ENCODE data around the gene ATIC. TPM values are rescaled to one million over a fixed set of nuclear protein-coding genes. Genes with fewer than 3 reads are reported as not detected.
"Not testable (repeated sequence)": the region's sequence is repeated elsewhere in the genome, so short reads cannot be mapped to it uniquely, and the experiment has no call there.

The ATIC gene
- total RNA-seq, 1 donor from 2014 or later: 192 TPM

- intact Hi-C loops (cut with micrococcal nuclease): not testable (repeated sequence)
Observed at GRCh38 chr2:215360059-215360458, 48.2 kb downstream of the ATIC start.

GRCh38 chr2:215360596-215360995 is 48.7 kb downstream of the ATIC start:
- intact Hi-C loops (cut with micrococcal nuclease): no loop called here

- intact Hi-C loops (cut with micrococcal nuclease): no loop called here
Observed at GRCh38 chr2:215361211-215361875, 49.5 kb downstream of the ATIC start.

- intact Hi-C loops (cut with micrococcal nuclease): no loop called here
Observed at GRCh38 chr2:215361876-215362561, 50.2 kb downstream of the ATIC start.

GRCh38 chr2:215362562-215362904 is 50.7 kb downstream of the ATIC start:
- intact Hi-C loops (cut with micrococcal nuclease): no loop called here

- intact Hi-C loops (cut with micrococcal nuclease): no loop called here
Observed at GRCh38 chr2:215363039-215363438, 51.2 kb downstream of the ATIC start.

GRCh38 chr2:215363461-215364156 is 51.8 kb downstream of the ATIC start:
- intact Hi-C loops (cut with micrococcal nuclease): no loop called here

GRCh38 chr2:215364157-215365155 is 52.6 kb downstream of the ATIC start:
- intact Hi-C loops (cut with micrococcal nuclease): no loop called here

- intact Hi-C loops (cut with micrococcal nuclease): no loop called here
Observed at GRCh38 chr2:215365184-215365658, 53.4 kb downstream of the ATIC start.

GRCh38 chr2:215366440-215367032 is 54.7 kb downstream of the ATIC start:
- intact Hi-C loops (cut with micrococcal nuclease): no loop called here

- intact Hi-C loops (cut with micrococcal nuclease): no loop called here
Observed at GRCh38 chr2:215367662-215368492, 56.0 kb downstream of the ATIC start.

GRCh38 chr2:215368493-215368809 is 56.6 kb downstream of the ATIC start:
- intact Hi-C loops (cut with micrococcal nuclease): no loop called here

GRCh38 chr2:215369181-215369760 is 57.4 kb downstream of the ATIC start:
- intact Hi-C loops (cut with micrococcal nuclease): no loop called here

GRCh38 chr2:215370112-215370965 is 58.5 kb downstream of the ATIC start:
- intact Hi-C loops (cut with micrococcal nuclease): no loop called here

GRCh38 chr2:215371915-215372897 is 60.3 kb downstream of the ATIC start:
- intact Hi-C loops (cut with micrococcal nuclease): no loop called here

GRCh38 chr2:215372968-215373649 is 61.2 kb downstream of the ATIC start:
- intact Hi-C loops (cut with micrococcal nuclease): no loop called here

- intact Hi-C loops (cut with micrococcal nuclease): no loop called here
Observed at GRCh38 chr2:215374002-215374401, 62.1 kb downstream of the ATIC start.
